Brain microvascular endothelial cell (primary cell): Measurements from ENCODE around the gene ARHGAP10.

Source experiments
- DNase-seq: peaks from one replicate; pipeline ENCODE4 v3.0.0-alpha.2; 2020
- H3K27ac ChIP-seq: fragments of 250-450 bp; sonication (Bioruptor Pico); 2 replicates; pipeline ENCODE4 v1.5.1; 2020; ENCODE audit warnings: mild to moderate bottlenecking, moderate library complexity
- H3K27me3 ChIP-seq: fragments of 250-450 bp; sonication (Bioruptor Pico); replicated peaks from 2 replicates; pipeline ENCODE4 v1.5.1; 2020; ENCODE audit warnings: mild to moderate bottlenecking
- H3K36me3 ChIP-seq: fragments of 250-450 bp; sonication (Bioruptor Pico); replicated peaks from 2 replicates; pipeline ENCODE4 v1.5.1; 2020; ENCODE audit warnings: mild to moderate bottlenecking
- H3K4me3 ChIP-seq: 2 replicates; pipeline ENCODE4 v1.5.1; 2011; ENCODE audit warnings: low read depth, mild to moderate bottlenecking, control low read depth, low read length, moderate library complexity
- in situ Hi-C: cut with HindIII; loops from 2 replicates; pipeline ENCODE4 v1.10.0; 2017; ENCODE audit warnings: low sequenced_read_pairs, low pct_ligation_motif_present
- TF ChIP-seq, protein P1 (sequence below): IDR thresholded peaks from 2 replicates; pipeline ENCODE4 v1.5.1; 2011; ENCODE audit warnings: low read depth, mild to moderate bottlenecking, moderate library complexity, low read length, control low read depth, inconsistent platforms; ENCODE audit errors: missing control alignments

Gene ARHGAP10, protein sequence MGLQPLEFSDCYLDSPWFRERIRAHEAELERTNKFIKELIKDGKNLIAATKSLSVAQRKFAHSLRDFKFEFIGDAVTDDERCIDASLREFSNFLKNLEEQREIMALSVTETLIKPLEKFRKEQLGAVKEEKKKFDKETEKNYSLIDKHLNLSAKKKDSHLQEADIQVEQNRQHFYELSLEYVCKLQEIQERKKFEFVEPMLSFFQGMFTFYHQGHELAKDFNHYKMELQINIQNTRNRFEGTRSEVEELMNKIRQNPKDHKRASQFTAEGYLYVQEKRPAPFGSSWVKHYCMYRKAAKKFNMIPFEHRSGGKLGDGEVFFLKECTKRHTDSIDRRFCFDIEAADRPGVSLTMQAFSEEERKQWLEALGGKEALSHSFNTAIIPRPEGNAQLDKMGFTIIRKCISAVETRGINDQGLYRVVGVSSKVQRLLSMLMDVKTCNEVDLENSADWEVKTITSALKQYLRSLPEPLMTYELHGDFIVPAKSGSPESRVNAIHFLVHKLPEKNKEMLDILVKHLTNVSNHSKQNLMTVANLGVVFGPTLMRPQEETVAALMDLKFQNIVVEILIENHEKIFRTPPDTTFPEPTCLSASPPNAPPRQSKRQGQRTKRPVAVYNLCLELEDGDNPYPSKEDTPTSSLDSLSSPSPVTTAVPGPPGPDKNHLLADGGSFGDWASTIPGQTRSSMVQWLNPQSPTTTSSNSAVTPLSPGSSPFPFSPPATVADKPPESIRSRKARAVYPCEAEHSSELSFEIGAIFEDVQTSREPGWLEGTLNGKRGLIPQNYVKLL

DNA sequence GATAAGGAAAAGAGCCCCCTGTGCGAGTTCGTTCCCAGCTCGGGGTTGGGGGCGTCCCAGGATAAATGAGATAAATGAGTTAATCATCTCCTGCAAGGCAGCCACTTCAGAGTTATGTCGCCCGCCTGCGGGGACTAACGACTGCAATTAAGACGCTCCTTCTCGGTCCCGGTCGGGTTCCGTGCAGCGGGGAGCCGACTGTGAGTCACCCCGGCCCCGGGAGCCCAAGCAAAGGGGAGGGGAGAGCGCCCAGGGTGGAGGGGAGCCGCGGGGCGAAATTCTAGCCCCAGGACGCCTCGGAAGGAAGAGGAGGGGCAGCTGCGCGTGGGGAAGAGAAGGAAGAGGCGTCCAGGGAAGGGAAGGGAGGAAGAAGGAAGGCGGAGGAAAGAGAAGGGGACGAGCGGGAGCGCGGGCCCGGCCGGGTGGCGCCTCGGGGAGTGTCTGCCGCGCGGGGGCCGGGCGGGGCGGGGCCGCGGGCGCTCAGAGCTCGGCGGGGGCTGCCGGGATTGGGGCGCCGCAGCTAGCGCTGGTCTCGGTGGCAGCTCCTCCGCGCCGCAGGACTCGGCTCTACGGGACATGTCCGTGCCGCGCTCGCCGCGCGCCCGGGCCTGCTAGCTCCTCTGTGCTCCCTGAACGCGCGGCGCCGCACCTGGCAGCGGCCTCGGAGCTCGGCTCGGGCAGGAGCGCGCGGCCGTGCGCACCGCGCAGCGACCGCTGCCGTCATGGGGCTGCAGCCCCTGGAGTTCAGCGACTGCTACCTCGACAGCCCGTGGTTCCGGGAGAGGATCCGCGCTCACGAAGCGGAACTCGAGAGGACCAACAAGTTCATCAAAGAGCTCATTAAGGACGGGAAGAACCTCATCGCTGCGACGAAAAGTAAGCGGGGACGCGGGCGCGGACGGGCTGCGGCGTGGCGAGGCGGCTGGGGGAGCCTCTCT lies at the start of gene ARHGAP10:
ARHGAP10 (plus strand) TSS at position 509 of the 938 bp plus-strand sequence; CDS start at position 723, 214 bp downstream.
- TF ChIP-seq, protein P1, sequence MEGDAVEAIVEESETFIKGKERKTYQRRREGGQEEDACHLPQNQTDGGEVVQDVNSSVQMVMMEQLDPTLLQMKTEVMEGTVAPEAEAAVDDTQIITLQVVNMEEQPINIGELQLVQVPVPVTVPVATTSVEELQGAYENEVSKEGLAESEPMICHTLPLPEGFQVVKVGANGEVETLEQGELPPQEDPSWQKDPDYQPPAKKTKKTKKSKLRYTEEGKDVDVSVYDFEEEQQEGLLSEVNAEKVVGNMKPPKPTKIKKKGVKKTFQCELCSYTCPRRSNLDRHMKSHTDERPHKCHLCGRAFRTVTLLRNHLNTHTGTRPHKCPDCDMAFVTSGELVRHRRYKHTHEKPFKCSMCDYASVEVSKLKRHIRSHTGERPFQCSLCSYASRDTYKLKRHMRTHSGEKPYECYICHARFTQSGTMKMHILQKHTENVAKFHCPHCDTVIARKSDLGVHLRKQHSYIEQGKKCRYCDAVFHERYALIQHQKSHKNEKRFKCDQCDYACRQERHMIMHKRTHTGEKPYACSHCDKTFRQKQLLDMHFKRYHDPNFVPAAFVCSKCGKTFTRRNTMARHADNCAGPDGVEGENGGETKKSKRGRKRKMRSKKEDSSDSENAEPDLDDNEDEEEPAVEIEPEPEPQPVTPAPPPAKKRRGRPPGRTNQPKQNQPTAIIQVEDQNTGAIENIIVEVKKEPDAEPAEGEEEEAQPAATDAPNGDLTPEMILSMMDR = no peak
- Histone ChIP-seq H3K4me3 (peak within 1 kb of the TSS; percentile 91), H3K27me3 (no peaks in the 10 kb centered on the region), H3K27ac (peak within 1 kb of the TSS; percentile 57), H3K36me3 (no peaks in the 10 kb centered on the region)
- in situ Hi-C loops = no loop called here
- DNase-seq = peak; percentile 62

DNA sequence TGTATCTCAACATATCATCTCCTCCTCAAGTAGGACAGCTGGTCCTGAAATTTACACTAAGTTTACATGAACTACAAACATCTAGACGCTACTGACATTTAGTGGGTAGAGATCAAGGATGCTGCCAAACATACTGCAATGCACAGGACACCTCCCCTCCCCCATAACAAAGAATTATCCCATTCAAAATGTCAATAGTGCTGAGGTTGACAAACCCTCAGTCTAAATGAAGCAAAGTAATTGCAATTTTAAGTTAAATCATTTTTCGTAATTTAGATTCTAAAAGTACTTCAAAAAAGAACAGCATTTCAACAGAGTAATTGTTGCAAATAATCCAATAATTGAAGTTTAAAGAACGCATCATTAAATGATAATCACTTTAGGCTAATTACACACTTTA lies 49.1 kb upstream of the ARHGAP10 start:
- in situ Hi-C loops = no loop called here
- no peak for DNase-seq
- TF ChIP-seq, protein P1 = no peak
- Histone ChIP-seq H3K36me3 (peaks cover 3% of the 10 kb centered on the region), H3K27me3 (no peaks in the 10 kb centered on the region), H3K4me3 (peak overlapping the region; percentile 97), H3K27ac (no peak overlapping the region)

DNA sequence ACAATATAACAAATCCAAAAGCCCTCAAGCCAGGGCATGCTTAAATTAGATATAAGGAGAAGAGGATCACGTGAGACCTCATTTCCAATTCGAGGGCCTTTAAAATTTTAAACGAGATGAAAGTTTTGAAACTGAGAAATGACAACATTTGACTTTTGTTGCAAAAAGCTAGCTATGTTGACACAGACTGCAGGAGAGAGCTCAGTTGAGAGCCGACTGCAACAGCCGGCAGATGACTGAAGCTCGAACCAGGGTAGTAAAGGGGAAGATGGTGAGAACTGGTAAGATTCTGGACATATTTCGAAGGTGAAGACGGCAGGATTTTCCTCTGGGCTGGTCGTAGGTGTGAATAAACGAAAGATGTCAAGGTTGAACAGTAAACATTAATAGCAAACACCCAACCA lies 48.7 kb upstream of the ARHGAP10 start:
- Histone ChIP-seq H3K4me3 (peak overlapping the region; percentile 97), H3K36me3 (peaks cover 3% of the 10 kb centered on the region), H3K27ac (peak overlapping the region; percentile 88), H3K27me3 (no peaks in the 10 kb centered on the region)
- TF ChIP-seq, protein P1 = no peak
- in situ Hi-C loops = no loop called here
- DNase-seq = peak; percentile 17

DNA sequence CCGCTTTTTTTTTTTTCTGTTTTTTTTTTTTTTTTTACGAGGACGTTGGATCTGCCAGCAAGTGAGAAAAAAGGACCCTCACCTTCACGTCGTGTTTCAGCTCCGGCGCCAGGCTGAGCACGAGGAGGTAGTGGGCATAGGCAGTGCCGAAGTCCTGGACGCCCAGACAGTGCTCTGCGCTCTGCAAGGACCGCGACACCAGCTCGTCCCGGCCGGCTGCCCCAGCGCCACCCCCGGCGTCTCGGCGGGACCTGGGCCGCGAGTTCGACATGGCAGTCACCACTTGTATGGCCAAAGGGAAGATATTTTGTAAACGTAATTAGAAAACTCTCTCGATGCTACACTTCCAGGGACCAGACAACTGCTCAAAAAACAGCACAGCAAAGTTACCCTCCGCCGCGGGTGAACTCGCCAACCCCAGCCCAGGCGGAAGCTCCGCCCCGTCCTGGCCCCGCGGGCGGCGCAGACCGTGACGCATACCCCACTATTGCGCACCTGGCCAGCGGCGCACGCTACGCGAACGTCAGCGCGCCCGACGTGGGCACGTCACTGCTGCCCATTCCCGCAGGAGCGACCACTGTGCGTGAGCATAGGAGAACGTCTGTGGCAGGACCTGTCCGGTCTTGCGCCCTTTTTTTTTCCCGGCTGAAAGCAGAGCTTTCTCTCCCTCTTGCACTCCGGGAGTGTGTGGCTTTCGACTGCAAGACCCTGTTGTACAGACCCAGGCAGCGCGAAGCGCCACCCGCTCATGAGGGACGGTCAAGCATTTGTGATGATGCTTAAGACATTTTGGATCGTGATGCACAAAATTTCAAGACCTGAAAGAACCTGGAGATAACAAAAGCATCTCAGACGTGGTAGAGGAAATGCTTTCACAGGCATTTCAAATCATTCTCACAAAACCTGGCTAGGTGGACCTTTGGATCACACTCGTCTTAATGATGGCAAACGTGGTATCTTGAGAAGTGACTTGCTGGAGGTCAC lies 47.9 kb upstream of the ARHGAP10 start, which contains the start of gene PRMT9:
PRMT9 (minus strand) TSS at position 447 of the 984 bp plus-strand sequence; CDS start at position 271, 176 bp downstream.
- peak; percentile 89 for DNase-seq
- in situ Hi-C loops = no loop called here
- Histone ChIP-seq H3K27me3 (no peaks in the 10 kb centered on the region), H3K27ac (peak within 1 kb of the TSS; percentile 88), H3K4me3 (peak within 1 kb of the TSS; percentile 97), H3K36me3 (no peaks in the 10 kb centered on the region)
- TF ChIP-seq, protein P1 = no peak
